Measurements from ENCODE around the gene SNAPC2.
"Not testable (repeated sequence)": the region's sequence is repeated elsewhere in the genome, so short reads cannot be mapped to it uniquely, and the experiment has no call there.

SNAPC2 gene

DNA sequence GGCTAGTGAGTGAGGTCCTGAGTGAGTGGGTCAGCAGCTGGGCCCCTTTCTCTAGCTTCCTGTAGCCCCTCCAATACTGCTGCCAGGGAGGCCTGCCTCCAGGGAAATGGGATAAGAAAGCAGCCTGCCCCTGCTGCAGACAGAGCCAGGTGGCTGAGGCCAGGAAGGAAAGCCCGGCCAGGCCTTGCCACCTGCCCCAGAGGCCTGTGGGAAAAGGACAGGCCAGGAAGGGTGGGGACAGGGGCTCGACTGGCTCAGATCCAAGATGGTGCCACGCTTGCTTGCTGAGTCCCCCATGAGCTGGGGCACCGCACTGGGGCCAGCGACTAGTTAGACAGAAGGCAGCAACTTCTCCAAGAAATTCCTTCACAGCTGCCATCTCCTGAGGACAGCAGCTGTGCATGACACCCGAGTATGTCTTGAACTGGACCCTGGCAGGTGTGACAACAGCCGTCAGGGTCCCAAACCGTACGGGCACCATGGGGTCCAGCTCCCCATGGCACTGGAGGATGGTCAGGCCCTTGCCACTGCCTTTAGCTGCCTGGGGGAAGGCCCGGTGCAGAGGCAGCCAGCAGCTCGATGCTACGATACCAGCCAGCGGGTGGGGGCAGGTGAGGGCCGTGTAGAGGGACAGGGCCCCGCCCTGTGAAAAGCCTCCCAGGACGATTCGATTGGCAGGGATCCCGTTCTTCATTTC lies 40.9 kb upstream of the SNAPC2 start:
- no peak overlapping the region for H3K27ac ChIP-seq (ENCODE audit: low read depth, low read length)
- H3K27me3 ChIP-seq (ENCODE audit: insufficient read depth, low read length), result peaks cover 7% of the 10 kb centered on the region
- H3K4me3 ChIP-seq (ENCODE audit: low read depth, low read length), result no peak overlapping the region
- H3K4me1 ChIP-seq (ENCODE audit: control insufficient read depth, insufficient read depth, low read length, unreplicated experiment), result no peaks in the 10 kb centered on the region
- H2AFZ ChIP-seq (ENCODE audit: low read length, unreplicated experiment), result no peak overlapping the region
- no peaks in the 10 kb centered on the region for H3K36me3 ChIP-seq (ENCODE audit: insufficient read depth, low read length)
- H3K79me2 ChIP-seq (ENCODE audit: control insufficient read depth, insufficient read depth, low read length, unreplicated experiment), result no peaks in the 10 kb centered on the region

DNA sequence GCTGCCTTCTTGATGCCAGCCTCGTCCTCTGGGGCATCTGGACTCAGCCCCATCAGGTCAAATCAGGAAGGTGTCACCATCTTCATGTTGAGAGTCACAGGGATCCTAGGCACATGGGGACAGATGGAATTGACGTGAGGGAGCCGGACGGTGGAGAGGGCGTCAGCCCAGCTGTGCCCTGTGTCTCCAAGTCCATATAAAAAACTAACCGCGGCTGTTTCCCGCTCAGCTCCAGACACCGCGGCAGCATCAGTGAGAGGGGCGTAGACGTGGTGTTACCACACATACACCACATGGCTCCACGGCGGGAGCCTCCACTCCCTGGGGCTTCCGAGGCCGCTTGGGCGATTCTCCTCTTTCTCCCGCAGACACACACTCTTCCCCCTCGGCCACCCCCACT lies 40.3 kb upstream of the SNAPC2 start:
- no peak overlapping the region for H2AFZ ChIP-seq (ENCODE audit: low read length, unreplicated experiment)
- peaks cover 2% of the 10 kb centered on the region for H3K27me3 ChIP-seq (ENCODE audit: insufficient read depth, low read length)
- H3K36me3 ChIP-seq (ENCODE audit: insufficient read depth, low read length), result no peaks in the 10 kb centered on the region
- no peaks in the 10 kb centered on the region for H3K4me1 ChIP-seq (ENCODE audit: control insufficient read depth, insufficient read depth, low read length, unreplicated experiment)
- no peak overlapping the region for H3K4me3 ChIP-seq (ENCODE audit: low read depth, low read length)
- no peaks in the 10 kb centered on the region for H3K79me2 ChIP-seq (ENCODE audit: control insufficient read depth, insufficient read depth, low read length, unreplicated experiment)
- H3K27ac ChIP-seq (ENCODE audit: low read depth, low read length), result no peak overlapping the region

DNA sequence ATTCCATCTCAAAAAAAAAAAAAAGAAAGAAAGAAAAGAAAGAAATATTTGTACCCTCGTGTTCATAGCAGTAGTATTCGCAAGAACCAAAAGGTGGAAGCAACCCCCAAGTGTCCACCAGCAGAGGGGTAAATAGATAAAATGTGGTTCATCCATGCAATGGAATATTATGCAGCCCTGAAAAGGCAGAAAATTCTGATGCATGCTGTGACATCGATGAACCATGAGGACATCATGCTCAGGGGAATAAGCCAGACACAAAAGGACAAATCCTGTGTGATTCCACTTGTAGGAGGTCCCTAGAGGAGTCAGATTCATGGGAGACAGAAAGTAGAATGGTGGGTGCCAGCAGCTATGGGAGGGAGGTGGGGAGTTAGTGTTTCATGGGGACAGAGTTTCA lies 38.2 kb upstream of the SNAPC2 start:
- Histone ChIP-seq H3K4me1 (ENCODE audit: control insufficient read depth, insufficient read depth, low read length, unreplicated experiment) (no peaks in the 10 kb centered on the region), H3K27me3 (ENCODE audit: insufficient read depth, low read length) (no peaks in the 10 kb centered on the region), H3K4me3 (ENCODE audit: low read depth, low read length) (no peak overlapping the region), H3K79me2 (ENCODE audit: control insufficient read depth, insufficient read depth, low read length, unreplicated experiment) (no peaks in the 10 kb centered on the region), H2AFZ (ENCODE audit: low read length, unreplicated experiment) (no peak overlapping the region), H3K36me3 (ENCODE audit: insufficient read depth, low read length) (no peaks in the 10 kb centered on the region), H3K27ac (ENCODE audit: low read depth, low read length) (no peak overlapping the region)

DNA sequence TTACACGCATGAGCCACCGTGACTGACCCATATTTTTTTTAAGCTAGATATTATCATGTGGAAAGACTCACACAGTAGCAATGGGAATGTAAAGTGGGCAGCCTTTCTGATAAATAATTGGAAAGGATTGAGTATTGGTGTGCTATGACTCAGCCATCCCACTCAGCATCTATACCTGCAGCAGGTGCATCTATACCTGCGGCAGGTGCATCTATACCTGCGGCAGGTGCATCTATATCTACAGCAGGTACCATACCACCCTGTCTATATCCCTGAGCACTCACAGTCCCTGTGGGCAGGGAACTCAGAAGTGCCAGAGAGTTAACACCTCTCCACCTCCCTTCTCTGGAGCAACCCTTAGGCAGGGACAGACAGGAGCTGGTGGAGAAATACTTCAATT lies 37.0 kb upstream of the SNAPC2 start:
- Histone ChIP-seq H3K27me3 (ENCODE audit: insufficient read depth, low read length) (no peaks in the 10 kb centered on the region), H3K79me2 (ENCODE audit: control insufficient read depth, insufficient read depth, low read length, unreplicated experiment) (no peaks in the 10 kb centered on the region), H3K4me3 (ENCODE audit: low read depth, low read length) (no peak overlapping the region), H3K4me1 (ENCODE audit: control insufficient read depth, insufficient read depth, low read length, unreplicated experiment) (no peaks in the 10 kb centered on the region), H2AFZ (ENCODE audit: low read length, unreplicated experiment) (no peak overlapping the region), H3K36me3 (ENCODE audit: insufficient read depth, low read length) (no peaks in the 10 kb centered on the region), H3K27ac (ENCODE audit: low read depth, low read length) (no peak overlapping the region)

DNA sequence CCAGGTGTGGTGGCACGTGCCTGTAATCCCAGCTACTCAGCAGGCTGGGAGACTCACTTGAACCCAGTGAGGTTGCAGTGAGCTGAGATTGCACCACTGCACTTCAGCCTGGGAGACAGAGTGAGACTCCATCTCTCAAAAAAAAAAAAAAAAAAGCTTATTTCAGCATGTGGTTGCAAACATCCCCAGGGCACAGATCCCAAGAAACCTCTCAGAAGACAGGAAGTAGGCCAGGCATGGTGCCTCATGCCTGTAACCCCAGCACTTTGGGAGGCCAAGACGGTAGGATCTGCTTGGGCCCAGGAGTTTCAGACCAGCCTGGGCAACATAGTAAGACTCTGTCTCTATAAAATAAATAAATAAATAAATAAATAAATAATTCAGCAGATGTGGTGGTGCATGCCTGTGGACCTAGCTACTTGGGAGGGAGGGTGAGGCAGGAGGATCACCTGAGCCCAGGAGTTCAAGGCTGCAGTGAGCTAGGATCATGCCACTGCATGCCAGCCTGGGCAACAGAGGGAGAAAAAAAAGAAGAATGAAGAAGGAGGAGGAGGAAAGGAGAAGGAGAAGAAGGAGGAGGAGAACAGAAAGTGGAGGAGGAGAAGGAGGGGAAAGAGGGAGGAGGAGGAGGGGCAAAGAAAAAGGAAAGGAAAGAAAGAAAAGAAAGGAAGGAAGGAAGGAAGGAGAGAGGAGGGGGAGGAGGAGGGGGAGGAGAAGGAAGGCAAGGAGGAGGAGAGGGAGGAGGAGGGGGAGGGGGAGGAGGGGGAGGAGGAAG lies 36.2 kb upstream of the SNAPC2 start:
- no peaks in the 10 kb centered on the region for H3K79me2 ChIP-seq (ENCODE audit: control insufficient read depth, insufficient read depth, low read length, unreplicated experiment)
- H3K27ac ChIP-seq (ENCODE audit: low read depth, low read length), result no peak overlapping the region
- H3K4me1 ChIP-seq (ENCODE audit: control insufficient read depth, insufficient read depth, low read length, unreplicated experiment), result no peaks in the 10 kb centered on the region
- H2AFZ ChIP-seq (ENCODE audit: low read length, unreplicated experiment), result no peak overlapping the region
- H3K36me3 ChIP-seq (ENCODE audit: insufficient read depth, low read length), result no peaks in the 10 kb centered on the region
- H3K4me3 ChIP-seq (ENCODE audit: low read depth, low read length), result no peak overlapping the region
- H3K27me3 ChIP-seq (ENCODE audit: insufficient read depth, low read length), result no peaks in the 10 kb centered on the region

DNA sequence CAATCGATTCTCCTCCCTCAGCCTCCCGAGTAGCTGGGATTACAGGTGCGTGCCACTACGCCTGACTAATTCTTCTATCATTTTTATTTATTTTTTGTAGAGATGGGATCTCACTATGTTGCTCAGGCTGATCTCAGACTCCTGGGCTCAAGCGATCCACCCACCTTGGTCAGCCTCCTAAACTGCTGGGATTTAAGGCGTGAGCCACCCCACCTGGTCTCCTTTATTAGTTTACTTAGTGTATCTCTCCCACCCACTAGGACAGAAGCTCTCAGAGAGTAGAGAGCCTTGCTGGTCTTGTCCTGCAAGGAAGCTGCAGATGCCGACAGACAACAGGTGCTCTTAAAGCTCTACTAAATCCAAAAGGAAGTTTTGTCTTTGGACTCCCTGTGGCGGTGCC lies 34.3 kb upstream of the SNAPC2 start:
- Histone ChIP-seq H2AFZ (ENCODE audit: low read length, unreplicated experiment) (no peak overlapping the region), H3K27me3 (ENCODE audit: insufficient read depth, low read length) (no peaks in the 10 kb centered on the region), H3K27ac (ENCODE audit: low read depth, low read length) (no peak overlapping the region), H3K79me2 (ENCODE audit: control insufficient read depth, insufficient read depth, low read length, unreplicated experiment) (peaks cover 3% of the 10 kb centered on the region), H3K4me1 (ENCODE audit: control insufficient read depth, insufficient read depth, low read length, unreplicated experiment) (no peaks in the 10 kb centered on the region), H3K4me3 (ENCODE audit: low read depth, low read length) (no peak overlapping the region), H3K36me3 (ENCODE audit: insufficient read depth, low read length) (no peaks in the 10 kb centered on the region)

DNA sequence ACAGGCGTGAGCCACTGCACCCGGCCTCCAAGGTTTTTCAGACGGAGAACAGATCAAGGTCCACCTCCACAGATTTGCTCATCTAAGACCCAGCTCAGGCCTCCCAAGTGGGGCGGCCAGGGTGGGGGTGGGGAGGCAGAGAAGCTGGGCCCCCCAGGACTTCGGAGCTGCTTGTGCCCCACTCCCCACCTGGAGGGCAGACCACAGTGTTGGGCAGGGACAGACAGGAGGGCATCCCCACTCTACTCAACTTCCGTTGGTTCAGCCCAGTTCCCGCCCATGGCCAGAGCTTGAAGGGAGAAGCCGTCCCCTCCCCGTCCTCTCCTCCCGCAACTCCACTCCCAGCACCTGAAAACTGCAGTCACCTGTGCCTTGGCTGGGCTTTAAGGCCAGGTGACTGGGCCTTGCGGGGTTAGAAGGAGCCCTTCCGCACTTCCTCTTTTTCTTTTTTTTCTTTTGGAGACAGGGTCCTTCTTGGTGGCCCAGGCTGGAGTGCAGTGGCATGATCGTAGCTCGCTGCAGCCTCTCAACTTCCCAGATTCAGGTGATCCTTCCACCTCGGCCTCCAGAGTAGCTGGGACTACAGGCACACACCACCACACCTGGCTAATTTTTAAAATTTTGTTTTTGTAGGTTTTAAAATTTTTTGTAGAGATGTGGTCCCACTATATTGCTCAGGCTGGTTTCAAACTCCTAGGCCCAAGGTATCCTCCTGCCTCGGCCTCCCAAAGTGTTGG lies 32.6 kb upstream of the SNAPC2 start:
- H3K36me3 ChIP-seq (ENCODE audit: insufficient read depth, low read length), result no peaks in the 10 kb centered on the region
- H3K4me3 ChIP-seq (ENCODE audit: low read depth, low read length), result peak overlapping the region; percentile 92; the same call in 1 of the 2 replicates
- no peak overlapping the region for H2AFZ ChIP-seq (ENCODE audit: low read length, unreplicated experiment)
- H3K79me2 ChIP-seq (ENCODE audit: control insufficient read depth, insufficient read depth, low read length, unreplicated experiment), result peaks cover 3% of the 10 kb centered on the region
- H3K4me1 ChIP-seq (ENCODE audit: control insufficient read depth, insufficient read depth, low read length, unreplicated experiment), result no peaks in the 10 kb centered on the region
- H3K27me3 ChIP-seq (ENCODE audit: insufficient read depth, low read length), result no peaks in the 10 kb centered on the region
- H3K27ac ChIP-seq (ENCODE audit: low read depth, low read length), result no peak overlapping the region

DNA sequence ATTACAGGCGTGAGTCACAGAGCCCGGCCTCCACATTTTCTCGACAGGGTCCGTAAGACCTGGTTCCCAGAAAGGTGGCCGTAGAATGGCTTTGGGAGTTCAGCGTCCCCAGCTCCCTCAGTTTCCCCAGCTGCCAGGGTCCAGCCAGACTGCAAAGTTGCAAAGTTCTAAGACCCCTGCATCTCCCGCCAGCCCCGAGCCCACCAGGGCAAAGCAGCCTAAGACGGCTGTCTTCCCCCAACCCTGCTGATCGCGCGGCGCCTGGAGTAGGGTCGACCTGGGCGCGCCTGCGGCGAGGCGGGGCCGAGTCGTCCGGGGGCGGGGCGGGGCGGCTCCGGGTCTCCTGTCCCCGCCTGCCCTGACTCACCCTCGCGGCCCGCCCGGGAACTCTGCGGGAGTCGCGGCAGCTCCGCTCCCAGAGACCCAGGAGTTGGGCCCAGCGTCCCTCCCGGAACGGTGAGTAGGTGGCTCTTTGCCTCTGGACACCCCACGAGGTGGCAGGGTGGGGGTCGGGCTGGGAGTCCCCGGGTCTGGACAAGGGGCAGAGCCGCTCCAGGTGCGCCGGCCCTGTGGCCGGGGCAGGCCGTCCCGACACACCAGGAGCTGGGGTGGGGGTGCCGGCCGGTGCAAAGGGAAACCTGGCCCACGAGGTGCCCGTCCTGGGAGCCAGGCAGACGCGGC lies 31.9 kb upstream of the SNAPC2 start, which contains the start of gene LRRC8E:
Gene LRRC8E, plus strand, starts transcription at position 366 of the 681 bp plus-strand sequence. CDS start 7,094 bp downstream, outside the sequence.
- no peaks in the 10 kb centered on the region for H3K36me3 ChIP-seq (ENCODE audit: insufficient read depth, low read length)
- H3K4me3 ChIP-seq (ENCODE audit: low read depth, low read length), result peak within 1 kb of the TSS; percentile 92
- H3K27ac ChIP-seq (ENCODE audit: low read depth, low read length), result no peak within 1 kb of the TSS
- H3K4me1 ChIP-seq (ENCODE audit: control insufficient read depth, insufficient read depth, low read length, unreplicated experiment), result no peaks in the 10 kb centered on the region
- peaks cover 3% of the 10 kb centered on the region for H3K79me2 ChIP-seq (ENCODE audit: control insufficient read depth, insufficient read depth, low read length, unreplicated experiment)
- peak within 1 kb of the TSS; percentile 23 for H2AFZ ChIP-seq (ENCODE audit: low read length, unreplicated experiment)
- H3K27me3 ChIP-seq (ENCODE audit: insufficient read depth, low read length), result no peaks in the 10 kb centered on the region

DNA sequence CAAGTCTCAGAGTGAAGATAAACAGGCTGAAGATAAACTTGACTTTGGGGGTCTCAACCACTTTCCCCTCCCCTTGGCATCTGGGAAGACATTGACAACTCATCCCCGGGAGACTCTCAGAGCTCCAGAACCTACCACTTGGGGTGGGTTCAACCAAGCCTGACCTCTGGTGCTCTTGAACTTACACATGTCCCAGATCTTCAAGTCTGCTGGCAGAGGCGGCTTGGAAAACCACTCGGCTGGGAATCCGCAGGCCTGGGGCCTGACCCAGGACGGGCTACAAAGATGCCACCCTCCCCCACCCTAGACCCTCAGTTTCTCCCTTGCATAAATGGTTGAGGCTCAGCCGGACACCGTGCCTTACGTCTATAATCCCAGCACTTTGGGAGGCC lies 31.3 kb upstream of the SNAPC2 start:
- peak overlapping the region; percentile 92 for H3K4me3 ChIP-seq (ENCODE audit: low read depth, low read length)
- H3K79me2 ChIP-seq (ENCODE audit: control insufficient read depth, insufficient read depth, low read length, unreplicated experiment), result peaks cover 3% of the 10 kb centered on the region
- H3K27me3 ChIP-seq (ENCODE audit: insufficient read depth, low read length), result no peaks in the 10 kb centered on the region
- H3K27ac ChIP-seq (ENCODE audit: low read depth, low read length), result no peak overlapping the region
- no peaks in the 10 kb centered on the region for H3K4me1 ChIP-seq (ENCODE audit: control insufficient read depth, insufficient read depth, low read length, unreplicated experiment)
- peak overlapping the region; percentile 23 for H2AFZ ChIP-seq (ENCODE audit: low read length, unreplicated experiment)
- H3K36me3 ChIP-seq (ENCODE audit: insufficient read depth, low read length), result no peaks in the 10 kb centered on the region

DNA sequence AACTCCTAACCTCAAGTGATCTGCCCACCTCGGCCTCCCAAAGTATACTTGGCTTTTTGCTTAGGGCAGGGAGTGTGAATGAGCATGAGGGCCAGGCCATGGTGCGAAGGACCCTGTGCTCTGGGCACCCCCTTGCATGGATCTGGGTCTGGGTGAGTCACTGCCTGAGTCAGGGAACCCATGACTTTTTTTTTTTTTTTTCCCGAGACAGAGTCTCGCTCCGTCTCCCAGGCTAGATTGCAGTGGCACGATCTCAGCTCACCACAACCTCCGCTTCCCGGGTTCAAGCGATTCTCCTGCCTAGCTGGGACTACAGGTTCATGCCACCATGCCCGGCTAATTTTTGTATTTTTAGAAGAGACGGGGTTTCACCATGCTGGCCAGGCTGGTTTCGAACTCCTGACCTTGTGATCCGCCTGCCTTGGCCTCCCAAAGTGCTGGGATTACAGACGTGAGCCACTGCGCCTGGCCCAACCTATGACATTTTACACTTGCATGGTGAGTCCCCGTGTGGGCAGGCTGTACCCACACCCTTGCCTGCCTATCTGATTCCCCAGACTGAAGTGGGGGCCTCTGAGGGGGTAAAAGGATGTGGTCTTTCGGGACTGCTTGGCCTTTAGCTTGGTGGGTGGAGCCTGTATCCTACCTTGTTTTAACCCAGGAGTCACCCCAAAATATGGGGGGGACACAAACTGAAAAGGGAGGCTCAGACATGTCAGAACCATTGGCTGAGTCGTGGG lies 26.6 kb upstream of the SNAPC2 start:
- H3K27ac ChIP-seq (ENCODE audit: low read depth, low read length); H3K4me3 ChIP-seq (ENCODE audit: low read depth, low read length); H3K27me3 ChIP-seq (ENCODE audit: insufficient read depth, low read length); H3K79me2 ChIP-seq (ENCODE audit: control insufficient read depth, insufficient read depth, low read length, unreplicated experiment); H2AFZ ChIP-seq (ENCODE audit: low read length, unreplicated experiment); H3K4me1 ChIP-seq (ENCODE audit: control insufficient read depth, insufficient read depth, low read length, unreplicated experiment); H3K36me3 ChIP-seq (ENCODE audit: insufficient read depth, low read length): not testable (repeated sequence)

Measured in ACC112 (cell line).